ENCODE results near the gene ZNF786.

- TF ChIP-seq, protein P1, sequence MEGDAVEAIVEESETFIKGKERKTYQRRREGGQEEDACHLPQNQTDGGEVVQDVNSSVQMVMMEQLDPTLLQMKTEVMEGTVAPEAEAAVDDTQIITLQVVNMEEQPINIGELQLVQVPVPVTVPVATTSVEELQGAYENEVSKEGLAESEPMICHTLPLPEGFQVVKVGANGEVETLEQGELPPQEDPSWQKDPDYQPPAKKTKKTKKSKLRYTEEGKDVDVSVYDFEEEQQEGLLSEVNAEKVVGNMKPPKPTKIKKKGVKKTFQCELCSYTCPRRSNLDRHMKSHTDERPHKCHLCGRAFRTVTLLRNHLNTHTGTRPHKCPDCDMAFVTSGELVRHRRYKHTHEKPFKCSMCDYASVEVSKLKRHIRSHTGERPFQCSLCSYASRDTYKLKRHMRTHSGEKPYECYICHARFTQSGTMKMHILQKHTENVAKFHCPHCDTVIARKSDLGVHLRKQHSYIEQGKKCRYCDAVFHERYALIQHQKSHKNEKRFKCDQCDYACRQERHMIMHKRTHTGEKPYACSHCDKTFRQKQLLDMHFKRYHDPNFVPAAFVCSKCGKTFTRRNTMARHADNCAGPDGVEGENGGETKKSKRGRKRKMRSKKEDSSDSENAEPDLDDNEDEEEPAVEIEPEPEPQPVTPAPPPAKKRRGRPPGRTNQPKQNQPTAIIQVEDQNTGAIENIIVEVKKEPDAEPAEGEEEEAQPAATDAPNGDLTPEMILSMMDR (IDR thresholded peaks at IDR 0.05), result no peak
- TF ChIP-seq POLR2A (IDR thresholded peaks at IDR 0.05), result no peak
Measured at GRCh38 chr7:149081914-149082313, 8.6 kb downstream of the ZNF786 start.
